Erythroblast (primary cell): ENCODE results near the gene NOB1.

Experiments used
- GATA1 ChIP-seq: IDR thresholded peaks from 2 replicates; pipeline ENCODE4 v1.6.1; 2011; ENCODE audit warnings: low read depth, mild to moderate bottlenecking, control low read depth, low read length, moderate library complexity
- POLR2A ChIP-seq: IDR thresholded peaks from 2 replicates; pipeline ENCODE4 v1.6.1; 2011; ENCODE audit warnings: mild to moderate bottlenecking, low read length

- TF ChIP-seq POLR2A (no peak), GATA1 (no peak)
Observed at GRCh38 chr16:69756705-69757104, 2.0 kb upstream of the NOB1 start.
